ENCODE data around the gene IPP.
"Not testable (repeated sequence)": the region's sequence is repeated elsewhere in the genome, so short reads cannot be mapped to it uniquely, and the experiment has no call there.

Gene IPP

DNA sequence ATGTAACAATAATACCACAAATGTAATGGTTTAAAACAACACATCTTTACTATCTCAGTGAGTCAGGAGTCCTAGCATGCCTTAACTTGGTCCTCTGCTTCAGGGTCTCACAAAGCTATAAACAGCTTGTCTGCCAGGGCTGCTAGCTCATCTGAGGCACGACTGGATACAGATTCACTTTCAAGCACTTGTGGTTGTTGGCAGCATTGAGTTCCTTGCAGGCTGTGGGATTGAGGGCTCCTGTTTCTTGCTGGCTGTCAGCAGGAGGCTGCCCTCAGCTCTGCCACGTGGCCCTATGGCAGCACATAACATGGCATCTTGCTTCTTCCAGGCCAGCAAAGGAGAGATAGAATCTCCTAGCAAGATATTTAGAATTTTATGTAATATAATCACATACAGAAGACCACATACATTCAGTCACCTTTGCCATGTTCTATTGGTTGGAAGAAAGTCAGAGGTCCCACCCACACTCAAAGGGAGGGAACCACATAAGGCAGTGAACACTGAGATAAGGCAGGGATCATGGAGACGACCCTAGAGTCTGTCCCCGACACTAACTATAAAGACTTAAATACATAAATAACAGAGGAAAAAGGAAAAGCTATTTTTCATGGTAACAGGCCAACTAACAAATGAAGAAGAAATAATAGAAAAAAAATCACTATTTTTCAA is 18.9 kb upstream of the IPP start:
- TF ChIP-seq TAF1 (IDR thresholded peaks at IDR 0.05; ENCODE audit: low read depth, low read length) (no peak), PAX5 (IDR thresholded peaks at IDR 0.05; ENCODE audit: insufficient read depth, low read length, severe bottlenecking) (no peak), POLR2AphosphoS5 (IDR thresholded peaks at IDR 0.05; ENCODE audit: low read depth, low read length) (no peak), POLR2A (IDR thresholded peaks at IDR 0.05; ENCODE audit: low read depth, low read length) (no peak), SPI1 (IDR thresholded peaks at IDR 0.05; ENCODE audit: low read depth, low read length) (no peak), POU2F2 (IDR thresholded peaks at IDR 0.05; ENCODE audit: low read depth, low read length) (no peak)
- FAIRE-seq (no peak), DNase-seq (ENCODE audit: insufficient read length, low spot score) (no peak)

DNA sequence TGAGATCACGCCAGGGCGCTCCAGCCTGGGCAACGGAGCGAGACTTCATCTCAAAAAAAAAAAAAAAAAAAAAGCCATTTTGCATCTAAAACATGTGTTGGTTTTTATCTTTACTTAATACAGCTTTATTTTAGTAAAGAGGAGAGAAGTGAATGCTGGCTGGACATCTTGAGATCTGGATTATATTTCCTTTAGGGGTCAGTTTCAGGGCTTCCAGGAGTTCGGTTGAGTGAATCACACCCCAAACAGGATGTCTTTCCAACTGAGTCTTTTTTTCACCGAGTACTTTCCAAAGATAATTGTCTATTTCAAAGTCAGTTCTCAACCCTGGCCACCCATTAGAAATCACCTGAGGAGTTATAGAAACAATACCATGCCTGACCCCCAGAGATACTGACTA is 16.6 kb upstream of the IPP start:
- TF ChIP-seq PAX5 (IDR thresholded peaks at IDR 0.05; ENCODE audit: insufficient read depth, low read length, severe bottlenecking) (no peak), POU2F2 (IDR thresholded peaks at IDR 0.05; ENCODE audit: low read depth, low read length) (no peak), POLR2AphosphoS5 (IDR thresholded peaks at IDR 0.05; ENCODE audit: low read depth, low read length) (no peak), SPI1 (IDR thresholded peaks at IDR 0.05; ENCODE audit: low read depth, low read length) (no peak), TAF1 (IDR thresholded peaks at IDR 0.05; ENCODE audit: low read depth, low read length) (no peak), POLR2A (IDR thresholded peaks at IDR 0.05; ENCODE audit: low read depth, low read length) (no peak)
- DNase-seq (ENCODE audit: insufficient read length, low spot score) = no peak
- no peak for FAIRE-seq

DNA sequence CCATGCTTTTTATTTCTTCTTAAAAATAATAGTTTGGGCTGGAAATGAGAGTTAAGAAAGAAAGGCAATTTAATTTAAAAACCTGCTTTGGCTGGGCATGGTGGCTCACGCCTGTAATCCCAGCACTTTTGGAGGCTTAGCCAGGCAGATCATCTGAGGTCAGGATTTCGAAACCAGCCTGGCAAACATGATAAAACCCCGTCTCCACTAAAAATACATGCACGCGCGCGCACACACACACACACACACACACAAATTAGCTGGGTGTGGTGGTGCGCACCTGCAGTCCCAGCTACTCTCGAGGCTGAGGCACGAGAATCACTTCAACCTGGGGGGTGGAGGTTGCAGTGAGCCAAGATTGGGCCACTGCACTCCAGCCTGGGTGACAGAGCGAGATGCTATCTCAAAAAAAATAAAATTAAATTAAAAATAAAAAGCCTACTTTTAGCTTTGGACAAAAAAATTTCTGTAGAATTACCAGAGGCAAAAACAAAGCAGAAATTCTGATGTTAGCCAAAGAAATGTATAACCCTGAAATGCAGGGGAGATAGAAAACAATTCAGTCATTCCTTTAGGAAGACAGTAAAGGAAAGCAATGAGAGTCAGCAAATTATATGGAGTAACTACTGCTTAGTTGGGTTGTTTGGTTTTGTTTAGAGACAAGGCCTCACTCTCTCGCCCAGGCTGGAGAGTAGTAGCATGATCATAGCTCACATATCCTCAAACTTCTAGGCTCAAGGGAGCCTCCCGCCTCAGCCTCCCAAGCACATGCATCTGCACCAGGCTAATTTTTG is 15.7 kb upstream of the IPP start:
- TF ChIP-seq POLR2AphosphoS5 (IDR thresholded peaks at IDR 0.05; ENCODE audit: low read depth, low read length) (no peak), POLR2A (IDR thresholded peaks at IDR 0.05; ENCODE audit: low read depth, low read length) (no peak)
- DNase-seq (ENCODE audit: insufficient read length, low spot score) (no peak), FAIRE-seq (no peak)

DNA sequence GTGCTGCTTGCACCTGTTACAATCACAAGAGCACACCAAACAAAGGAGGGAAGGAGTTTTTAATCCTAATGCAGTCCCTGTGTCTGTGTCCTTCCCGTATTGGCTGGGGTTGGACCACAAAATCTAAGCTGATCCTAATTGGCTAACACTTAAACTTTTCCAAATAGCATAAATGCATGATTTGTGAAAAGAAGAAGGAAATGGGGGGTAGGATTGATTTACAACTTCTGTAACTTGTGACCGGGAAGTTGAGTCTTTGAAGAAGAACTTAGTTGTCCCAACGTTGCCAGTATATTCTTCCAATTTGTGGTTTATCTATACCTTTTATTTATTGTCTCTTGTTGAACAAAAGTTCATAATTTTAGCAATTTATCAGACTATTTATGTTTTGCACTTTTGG is 11.8 kb upstream of the IPP start:
- FAIRE-seq (no peak), DNase-seq (ENCODE audit: insufficient read length, low spot score) (no peak)
- TF ChIP-seq TAF1 (IDR thresholded peaks at IDR 0.05; ENCODE audit: low read depth, low read length) (no peak), PAX5 (IDR thresholded peaks at IDR 0.05; ENCODE audit: insufficient read depth, low read length, severe bottlenecking) (no peak), POU2F2 (IDR thresholded peaks at IDR 0.05; ENCODE audit: low read depth, low read length) (no peak), SPI1 (IDR thresholded peaks at IDR 0.05; ENCODE audit: low read depth, low read length) (no peak), POLR2AphosphoS5 (IDR thresholded peaks at IDR 0.05; ENCODE audit: low read depth, low read length) (no peak), POLR2A (IDR thresholded peaks at IDR 0.05; ENCODE audit: low read depth, low read length) (no peak)

DNA sequence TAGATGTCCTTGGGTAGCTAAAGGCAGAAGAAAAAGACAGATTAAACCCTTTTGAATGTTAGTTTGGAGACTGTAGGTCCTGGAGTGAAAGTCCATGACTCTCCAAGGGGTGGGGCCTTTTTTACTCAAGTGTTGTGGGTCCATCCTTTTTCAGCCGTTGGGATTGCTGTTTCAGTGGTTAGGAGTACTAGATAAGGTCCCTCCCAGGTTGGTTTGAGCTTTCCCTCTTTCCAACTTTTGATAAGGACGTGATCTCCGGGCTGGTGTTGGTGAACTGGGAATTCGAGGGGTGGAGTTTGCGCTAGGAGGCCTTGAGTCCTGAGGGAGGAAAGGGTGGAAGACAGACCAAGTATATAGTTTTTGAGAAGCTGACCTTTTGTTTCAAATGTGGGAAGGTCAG is 5.2 kb upstream of the IPP start:
- TF ChIP-seq POLR2AphosphoS5 (IDR thresholded peaks at IDR 0.05; ENCODE audit: low read depth, low read length) (no peak), POU2F2 (IDR thresholded peaks at IDR 0.05; ENCODE audit: low read depth, low read length) (no peak), PAX5 (IDR thresholded peaks at IDR 0.05; ENCODE audit: insufficient read depth, low read length, severe bottlenecking) (no peak)
- FAIRE-seq (no peak), DNase-seq (ENCODE audit: insufficient read length, low spot score) (no peak)

DNA sequence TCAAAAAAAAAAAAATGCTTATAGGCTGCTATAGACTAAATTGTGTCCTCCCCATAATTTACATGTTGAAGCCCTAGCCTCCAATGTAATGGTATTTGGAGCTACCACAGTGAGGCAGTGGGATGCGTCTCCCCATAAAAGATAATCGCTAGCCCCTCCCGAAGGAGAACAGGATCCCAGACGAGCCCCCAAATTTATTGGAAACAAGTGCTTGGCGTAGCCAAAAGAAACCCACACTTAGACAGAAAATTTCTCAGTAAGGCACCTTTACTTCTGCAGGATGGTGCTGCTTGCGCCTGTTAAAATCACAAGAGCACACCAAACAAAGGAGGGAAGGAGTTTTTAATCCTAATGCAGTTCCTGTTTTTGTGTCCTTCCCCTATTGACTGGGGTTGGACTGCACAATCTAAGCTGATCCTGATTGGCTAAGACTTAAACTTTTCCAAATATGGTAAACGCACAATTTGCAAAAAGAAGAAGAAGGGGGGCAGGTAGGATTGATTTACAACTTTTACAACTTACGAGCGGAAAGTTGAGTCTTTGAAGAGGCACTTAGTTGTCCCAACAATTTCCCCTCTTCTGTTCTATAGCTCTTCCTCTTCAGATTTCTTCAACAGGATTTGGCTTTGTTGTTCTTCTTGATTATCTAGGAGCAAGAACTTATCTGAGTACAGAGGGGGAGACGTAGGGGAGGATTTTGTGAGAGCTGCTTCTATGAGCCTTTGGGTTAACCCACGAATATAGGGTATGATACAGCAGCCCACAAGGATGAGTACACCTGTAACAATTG is 3.0 kb upstream of the IPP start:
- DNase-seq (ENCODE audit: insufficient read length, low spot score) (no peak), FAIRE-seq (no peak)
- TF ChIP-seq SPI1 (IDR thresholded peaks at IDR 0.05; ENCODE audit: low read depth, low read length) (no peak), PAX5 (IDR thresholded peaks at IDR 0.05; ENCODE audit: insufficient read depth, low read length, severe bottlenecking) (no peak), POLR2AphosphoS5 (IDR thresholded peaks at IDR 0.05; ENCODE audit: low read depth, low read length) (no peak), TAF1 (IDR thresholded peaks at IDR 0.05; ENCODE audit: low read depth, low read length) (no peak), POU2F2 (IDR thresholded peaks at IDR 0.05; ENCODE audit: low read depth, low read length) (no peak), POLR2A (IDR thresholded peaks at IDR 0.05; ENCODE audit: low read depth, low read length) (no peak)

DNA sequence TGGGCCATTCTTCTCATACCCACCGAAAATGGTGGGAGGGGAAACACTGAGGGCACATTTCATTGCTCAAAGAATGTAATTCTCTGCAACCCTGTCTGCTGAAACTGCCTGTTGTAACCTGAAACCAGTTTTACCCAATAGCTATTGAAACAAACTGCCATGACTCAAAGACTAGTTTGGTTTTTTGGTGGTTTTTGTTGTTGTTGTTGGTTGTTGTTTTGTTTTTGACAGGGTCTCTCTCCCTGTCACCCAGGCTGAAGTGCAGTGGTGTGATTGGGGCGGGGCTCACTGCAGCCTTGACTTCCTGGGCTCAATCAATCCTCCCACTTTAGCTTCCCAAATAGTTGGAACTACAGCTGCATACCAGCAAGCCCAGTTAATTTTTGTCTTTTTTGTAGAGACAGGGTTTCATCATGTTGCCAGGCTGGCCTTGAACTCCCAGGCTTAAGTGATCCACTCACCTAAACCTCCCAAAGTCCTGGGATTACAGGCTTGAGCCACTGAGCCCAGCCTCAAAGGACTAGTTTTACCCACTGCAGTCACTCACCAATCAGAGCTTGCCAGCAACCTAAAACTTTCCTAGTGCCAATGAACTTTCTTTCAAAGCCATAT is 2.1 kb upstream of the IPP start:
- no peak for TF ChIP-seq PAX5 (IDR thresholded peaks at IDR 0.05; ENCODE audit: insufficient read depth, low read length, severe bottlenecking)
- TF ChIP-seq TAF1 (IDR thresholded peaks at IDR 0.05; ENCODE audit: low read depth, low read length) = no peak
- no peak for TF ChIP-seq POLR2AphosphoS5 (IDR thresholded peaks at IDR 0.05; ENCODE audit: low read depth, low read length)
- TF ChIP-seq POLR2A (IDR thresholded peaks at IDR 0.05; ENCODE audit: low read depth, low read length) = no peak
- TF ChIP-seq POU2F2 (IDR thresholded peaks at IDR 0.05; ENCODE audit: low read depth, low read length) = no peak
- no peak for TF ChIP-seq SPI1 (IDR thresholded peaks at IDR 0.05; ENCODE audit: low read depth, low read length)
- DNase-seq (ENCODE audit: insufficient read length, low spot score) (no peak), FAIRE-seq (no peak)

DNA sequence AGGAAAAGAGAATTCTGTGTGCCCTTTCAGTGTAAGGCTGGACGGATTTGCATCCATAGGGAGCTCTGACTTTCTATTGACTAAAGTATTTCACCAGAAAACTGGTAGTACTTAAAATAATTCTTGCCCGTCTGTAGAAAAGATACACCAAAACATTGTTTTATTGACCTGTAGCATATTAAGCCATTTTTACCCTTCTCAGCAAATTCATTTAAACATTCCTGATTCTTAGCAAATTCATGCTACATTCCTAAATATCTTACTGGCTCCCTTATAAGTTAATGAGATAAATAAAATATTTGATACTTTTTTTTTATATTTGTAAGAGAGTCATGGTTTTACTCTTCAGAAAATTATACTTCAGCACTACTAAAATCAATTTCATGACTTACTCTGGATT is 1.6 kb upstream of the IPP start:
- TF ChIP-seq POU2F2 (IDR thresholded peaks at IDR 0.05; ENCODE audit: low read depth, low read length) (no peak), PAX5 (IDR thresholded peaks at IDR 0.05; ENCODE audit: insufficient read depth, low read length, severe bottlenecking) (no peak), POLR2AphosphoS5 (IDR thresholded peaks at IDR 0.05; ENCODE audit: low read depth, low read length) (no peak), TAF1 (IDR thresholded peaks at IDR 0.05; ENCODE audit: low read depth, low read length) (no peak), POLR2A (IDR thresholded peaks at IDR 0.05; ENCODE audit: low read depth, low read length) (no peak), SPI1 (IDR thresholded peaks at IDR 0.05; ENCODE audit: low read depth, low read length) (no peak)
- no peak for DNase-seq (ENCODE audit: insufficient read length, low spot score)
- FAIRE-seq = no peak

DNA sequence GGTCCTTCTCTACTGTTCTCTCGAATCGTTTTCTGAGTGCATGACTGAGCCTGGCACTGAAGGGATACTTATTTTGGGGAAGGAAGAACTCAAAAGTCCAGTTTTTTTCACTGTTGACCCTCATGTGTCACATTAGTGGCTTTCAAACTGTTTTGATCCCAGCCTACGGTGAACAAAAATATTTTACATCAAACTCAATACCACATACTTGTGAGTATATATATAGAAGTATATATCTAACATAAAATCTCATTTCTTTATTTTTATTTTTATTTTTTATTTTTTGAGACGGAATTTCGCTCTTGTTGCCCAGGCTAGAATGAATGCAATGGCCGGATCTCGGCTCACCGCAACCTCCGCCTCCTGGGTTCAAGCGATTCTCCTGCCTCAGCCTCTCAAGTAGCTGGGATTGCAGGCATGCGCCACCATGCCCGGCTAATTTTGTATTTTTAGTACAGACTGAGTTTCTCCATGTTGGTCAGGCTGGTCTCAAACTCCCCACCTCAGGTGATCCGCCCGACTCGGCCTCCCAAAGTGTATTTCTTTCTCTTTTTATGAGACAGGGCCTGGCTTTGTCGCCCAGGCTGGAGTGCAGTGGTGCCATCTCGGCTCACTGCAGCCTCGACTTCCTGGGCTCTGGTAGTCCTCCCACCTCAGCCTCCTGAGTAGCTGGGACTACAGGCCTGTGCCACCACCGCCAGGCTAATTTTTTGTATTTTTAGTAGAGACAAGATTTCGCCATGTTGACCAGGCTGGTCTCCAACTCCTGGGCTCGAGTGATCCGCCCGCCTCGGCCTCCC is 786 bp upstream of the IPP start:
- not testable (repeated sequence) for FAIRE-seq

More for the DNA sequence above, 786 bp upstream of the IPP start:
- not testable (repeated sequence) for DNase-seq (ENCODE audit: insufficient read length, low spot score)
